ENCODE results near the gene PUS10.

DNA sequence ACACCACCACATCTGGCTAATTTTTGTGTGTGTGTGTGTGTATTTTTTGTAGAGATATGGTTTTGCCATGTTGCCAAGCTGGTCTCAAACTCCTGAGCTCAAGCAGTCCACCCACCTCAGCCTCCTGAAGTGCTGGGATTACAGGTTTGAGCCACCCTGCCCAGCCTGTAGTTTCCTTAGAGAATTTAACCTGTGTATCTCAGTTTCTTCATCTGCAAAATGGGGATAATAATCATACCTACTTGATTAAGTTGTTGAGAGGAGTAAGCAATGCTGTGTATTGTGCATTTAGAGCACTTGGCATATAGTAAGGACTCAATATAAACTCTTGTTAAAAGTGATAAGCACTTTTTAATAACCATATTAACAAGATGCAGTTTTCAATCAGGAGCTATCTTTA is 41.3 kb upstream of the PUS10 start:
- no peak for TF ChIP-seq ZNF521 (tag by site-specific recombination; IDR thresholded peaks at IDR 0.05)
- TF ChIP-seq, protein P1, sequence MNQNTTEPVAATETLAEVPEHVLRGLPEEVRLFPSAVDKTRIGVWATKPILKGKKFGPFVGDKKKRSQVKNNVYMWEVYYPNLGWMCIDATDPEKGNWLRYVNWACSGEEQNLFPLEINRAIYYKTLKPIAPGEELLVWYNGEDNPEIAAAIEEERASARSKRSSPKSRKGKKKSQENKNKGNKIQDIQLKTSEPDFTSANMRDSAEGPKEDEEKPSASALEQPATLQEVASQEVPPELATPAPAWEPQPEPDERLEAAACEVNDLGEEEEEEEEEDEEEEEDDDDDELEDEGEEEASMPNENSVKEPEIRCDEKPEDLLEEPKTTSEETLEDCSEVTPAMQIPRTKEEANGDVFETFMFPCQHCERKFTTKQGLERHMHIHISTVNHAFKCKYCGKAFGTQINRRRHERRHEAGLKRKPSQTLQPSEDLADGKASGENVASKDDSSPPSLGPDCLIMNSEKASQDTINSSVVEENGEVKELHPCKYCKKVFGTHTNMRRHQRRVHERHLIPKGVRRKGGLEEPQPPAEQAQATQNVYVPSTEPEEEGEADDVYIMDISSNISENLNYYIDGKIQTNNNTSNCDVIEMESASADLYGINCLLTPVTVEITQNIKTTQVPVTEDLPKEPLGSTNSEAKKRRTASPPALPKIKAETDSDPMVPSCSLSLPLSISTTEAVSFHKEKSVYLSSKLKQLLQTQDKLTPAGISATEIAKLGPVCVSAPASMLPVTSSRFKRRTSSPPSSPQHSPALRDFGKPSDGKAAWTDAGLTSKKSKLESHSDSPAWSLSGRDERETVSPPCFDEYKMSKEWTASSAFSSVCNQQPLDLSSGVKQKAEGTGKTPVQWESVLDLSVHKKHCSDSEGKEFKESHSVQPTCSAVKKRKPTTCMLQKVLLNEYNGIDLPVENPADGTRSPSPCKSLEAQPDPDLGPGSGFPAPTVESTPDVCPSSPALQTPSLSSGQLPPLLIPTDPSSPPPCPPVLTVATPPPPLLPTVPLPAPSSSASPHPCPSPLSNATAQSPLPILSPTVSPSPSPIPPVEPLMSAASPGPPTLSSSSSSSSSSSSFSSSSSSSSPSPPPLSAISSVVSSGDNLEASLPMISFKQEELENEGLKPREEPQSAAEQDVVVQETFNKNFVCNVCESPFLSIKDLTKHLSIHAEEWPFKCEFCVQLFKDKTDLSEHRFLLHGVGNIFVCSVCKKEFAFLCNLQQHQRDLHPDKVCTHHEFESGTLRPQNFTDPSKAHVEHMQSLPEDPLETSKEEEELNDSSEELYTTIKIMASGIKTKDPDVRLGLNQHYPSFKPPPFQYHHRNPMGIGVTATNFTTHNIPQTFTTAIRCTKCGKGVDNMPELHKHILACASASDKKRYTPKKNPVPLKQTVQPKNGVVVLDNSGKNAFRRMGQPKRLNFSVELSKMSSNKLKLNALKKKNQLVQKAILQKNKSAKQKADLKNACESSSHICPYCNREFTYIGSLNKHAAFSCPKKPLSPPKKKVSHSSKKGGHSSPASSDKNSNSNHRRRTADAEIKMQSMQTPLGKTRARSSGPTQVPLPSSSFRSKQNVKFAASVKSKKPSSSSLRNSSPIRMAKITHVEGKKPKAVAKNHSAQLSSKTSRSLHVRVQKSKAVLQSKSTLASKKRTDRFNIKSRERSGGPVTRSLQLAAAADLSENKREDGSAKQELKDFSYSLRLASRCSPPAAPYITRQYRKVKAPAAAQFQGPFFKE (tag by site-specific recombination; IDR thresholded peaks at IDR 0.05; ENCODE audit: borderline replicate concordance), result no peak
- TF ChIP-seq, protein P2, sequence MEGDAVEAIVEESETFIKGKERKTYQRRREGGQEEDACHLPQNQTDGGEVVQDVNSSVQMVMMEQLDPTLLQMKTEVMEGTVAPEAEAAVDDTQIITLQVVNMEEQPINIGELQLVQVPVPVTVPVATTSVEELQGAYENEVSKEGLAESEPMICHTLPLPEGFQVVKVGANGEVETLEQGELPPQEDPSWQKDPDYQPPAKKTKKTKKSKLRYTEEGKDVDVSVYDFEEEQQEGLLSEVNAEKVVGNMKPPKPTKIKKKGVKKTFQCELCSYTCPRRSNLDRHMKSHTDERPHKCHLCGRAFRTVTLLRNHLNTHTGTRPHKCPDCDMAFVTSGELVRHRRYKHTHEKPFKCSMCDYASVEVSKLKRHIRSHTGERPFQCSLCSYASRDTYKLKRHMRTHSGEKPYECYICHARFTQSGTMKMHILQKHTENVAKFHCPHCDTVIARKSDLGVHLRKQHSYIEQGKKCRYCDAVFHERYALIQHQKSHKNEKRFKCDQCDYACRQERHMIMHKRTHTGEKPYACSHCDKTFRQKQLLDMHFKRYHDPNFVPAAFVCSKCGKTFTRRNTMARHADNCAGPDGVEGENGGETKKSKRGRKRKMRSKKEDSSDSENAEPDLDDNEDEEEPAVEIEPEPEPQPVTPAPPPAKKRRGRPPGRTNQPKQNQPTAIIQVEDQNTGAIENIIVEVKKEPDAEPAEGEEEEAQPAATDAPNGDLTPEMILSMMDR (tag by site-specific recombination; IDR thresholded peaks at IDR 0.05), result no peak
- no peak for TF ChIP-seq ZNF792 (tag by site-specific recombination; IDR thresholded peaks at IDR 0.05)
- TF ChIP-seq, protein P3, sequence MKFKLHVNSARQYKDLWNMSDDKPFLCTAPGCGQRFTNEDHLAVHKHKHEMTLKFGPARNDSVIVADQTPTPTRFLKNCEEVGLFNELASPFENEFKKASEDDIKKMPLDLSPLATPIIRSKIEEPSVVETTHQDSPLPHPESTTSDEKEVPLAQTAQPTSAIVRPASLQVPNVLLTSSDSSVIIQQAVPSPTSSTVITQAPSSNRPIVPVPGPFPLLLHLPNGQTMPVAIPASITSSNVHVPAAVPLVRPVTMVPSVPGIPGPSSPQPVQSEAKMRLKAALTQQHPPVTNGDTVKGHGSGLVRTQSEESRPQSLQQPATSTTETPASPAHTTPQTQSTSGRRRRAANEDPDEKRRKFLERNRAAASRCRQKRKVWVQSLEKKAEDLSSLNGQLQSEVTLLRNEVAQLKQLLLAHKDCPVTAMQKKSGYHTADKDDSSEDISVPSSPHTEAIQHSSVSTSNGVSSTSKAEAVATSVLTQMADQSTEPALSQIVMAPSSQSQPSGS (tag by site-specific recombination; IDR thresholded peaks at IDR 0.05; ENCODE audit: low read depth), result no peak
- no peak for TF ChIP-seq KLF7 (tag by site-specific recombination; IDR thresholded peaks at IDR 0.05; ENCODE audit: borderline replicate concordance)
- TF ChIP-seq ZNF184 (tag by site-specific recombination; IDR thresholded peaks at IDR 0.05), result no peak
- no peak for TF ChIP-seq ZBTB20 (tag by site-specific recombination; IDR thresholded peaks at IDR 0.05)
- TF ChIP-seq ZNF274 (IDR thresholded peaks at IDR 0.05; ENCODE audit: low read length), result no peak
- TF ChIP-seq ZNF274 (tag by site-specific recombination; IDR thresholded peaks at IDR 0.05; ENCODE audit: borderline replicate concordance), result no peak
- TF ChIP-seq, protein P4, sequence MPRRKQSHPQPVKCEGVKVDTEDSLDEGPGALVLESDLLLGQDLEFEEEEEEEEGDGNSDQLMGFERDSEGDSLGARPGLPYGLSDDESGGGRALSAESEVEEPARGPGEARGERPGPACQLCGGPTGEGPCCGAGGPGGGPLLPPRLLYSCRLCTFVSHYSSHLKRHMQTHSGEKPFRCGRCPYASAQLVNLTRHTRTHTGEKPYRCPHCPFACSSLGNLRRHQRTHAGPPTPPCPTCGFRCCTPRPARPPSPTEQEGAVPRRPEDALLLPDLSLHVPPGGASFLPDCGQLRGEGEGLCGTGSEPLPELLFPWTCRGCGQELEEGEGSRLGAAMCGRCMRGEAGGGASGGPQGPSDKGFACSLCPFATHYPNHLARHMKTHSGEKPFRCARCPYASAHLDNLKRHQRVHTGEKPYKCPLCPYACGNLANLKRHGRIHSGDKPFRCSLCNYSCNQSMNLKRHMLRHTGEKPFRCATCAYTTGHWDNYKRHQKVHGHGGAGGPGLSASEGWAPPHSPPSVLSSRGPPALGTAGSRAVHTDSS (tag by site-specific recombination; IDR thresholded peaks at IDR 0.05), result no peak
- TF ChIP-seq, protein P5, sequence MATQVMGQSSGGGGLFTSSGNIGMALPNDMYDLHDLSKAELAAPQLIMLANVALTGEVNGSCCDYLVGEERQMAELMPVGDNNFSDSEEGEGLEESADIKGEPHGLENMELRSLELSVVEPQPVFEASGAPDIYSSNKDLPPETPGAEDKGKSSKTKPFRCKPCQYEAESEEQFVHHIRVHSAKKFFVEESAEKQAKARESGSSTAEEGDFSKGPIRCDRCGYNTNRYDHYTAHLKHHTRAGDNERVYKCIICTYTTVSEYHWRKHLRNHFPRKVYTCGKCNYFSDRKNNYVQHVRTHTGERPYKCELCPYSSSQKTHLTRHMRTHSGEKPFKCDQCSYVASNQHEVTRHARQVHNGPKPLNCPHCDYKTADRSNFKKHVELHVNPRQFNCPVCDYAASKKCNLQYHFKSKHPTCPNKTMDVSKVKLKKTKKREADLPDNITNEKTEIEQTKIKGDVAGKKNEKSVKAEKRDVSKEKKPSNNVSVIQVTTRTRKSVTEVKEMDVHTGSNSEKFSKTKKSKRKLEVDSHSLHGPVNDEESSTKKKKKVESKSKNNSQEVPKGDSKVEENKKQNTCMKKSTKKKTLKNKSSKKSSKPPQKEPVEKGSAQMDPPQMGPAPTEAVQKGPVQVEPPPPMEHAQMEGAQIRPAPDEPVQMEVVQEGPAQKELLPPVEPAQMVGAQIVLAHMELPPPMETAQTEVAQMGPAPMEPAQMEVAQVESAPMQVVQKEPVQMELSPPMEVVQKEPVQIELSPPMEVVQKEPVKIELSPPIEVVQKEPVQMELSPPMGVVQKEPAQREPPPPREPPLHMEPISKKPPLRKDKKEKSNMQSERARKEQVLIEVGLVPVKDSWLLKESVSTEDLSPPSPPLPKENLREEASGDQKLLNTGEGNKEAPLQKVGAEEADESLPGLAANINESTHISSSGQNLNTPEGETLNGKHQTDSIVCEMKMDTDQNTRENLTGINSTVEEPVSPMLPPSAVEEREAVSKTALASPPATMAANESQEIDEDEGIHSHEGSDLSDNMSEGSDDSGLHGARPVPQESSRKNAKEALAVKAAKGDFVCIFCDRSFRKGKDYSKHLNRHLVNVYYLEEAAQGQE (tag by site-specific recombination; IDR thresholded peaks at IDR 0.05), result no peak
